HG03354 (cell line): ENCODE measurements around the gene CRADD.
"Not testable (repeated sequence)": the region's sequence is repeated elsewhere in the genome, so short reads cannot be mapped to it uniquely, and the experiment has no call there.

Experiments used
- ATAC-seq: cut with Tn5 transposase; IDR thresholded peaks from one replicate; pipeline ENCODE4 v1.9.1; 2021; ENCODE audit warnings: mild to moderate bottlenecking; ENCODE audit not compliant: unreplicated experiment, poor library complexity, severe bottlenecking

The CRADD gene

GRCh38 chr12:93798279-93799151 lies 121.3 kb downstream of the CRADD start:
- ATAC-seq: no peak

GRCh38 chr12:93801666-93802065 lies 124.5 kb downstream of the CRADD start:
- ATAC-seq: not testable (repeated sequence)

- ATAC-seq: no peak
Measured at GRCh38 chr12:93802293-93802692, 125.1 kb downstream of the CRADD start.

GRCh38 chr12:93802698-93803423 lies 125.7 kb downstream of the CRADD start:
- ATAC-seq: no peak

DNA sequence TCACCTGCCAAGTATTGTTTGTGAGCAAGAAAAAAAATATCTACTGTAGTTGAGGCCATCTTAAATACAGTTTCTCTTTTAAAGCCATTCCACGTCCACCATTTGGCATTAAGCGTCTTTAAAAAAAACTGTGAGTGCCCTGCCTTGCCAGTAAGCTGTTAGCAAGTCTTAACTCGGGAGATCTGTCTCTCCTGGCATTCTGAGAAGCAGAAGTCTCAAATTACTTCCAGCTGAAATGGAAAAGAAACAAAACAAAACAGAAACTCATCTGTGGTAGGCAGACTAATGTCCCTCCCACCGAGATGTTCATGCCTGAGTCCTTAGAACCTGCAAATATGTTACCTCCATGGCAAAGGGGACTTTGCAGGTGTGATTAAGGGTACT lies 126.2 kb downstream of the CRADD start:
- ATAC-seq: no peak

DNA sequence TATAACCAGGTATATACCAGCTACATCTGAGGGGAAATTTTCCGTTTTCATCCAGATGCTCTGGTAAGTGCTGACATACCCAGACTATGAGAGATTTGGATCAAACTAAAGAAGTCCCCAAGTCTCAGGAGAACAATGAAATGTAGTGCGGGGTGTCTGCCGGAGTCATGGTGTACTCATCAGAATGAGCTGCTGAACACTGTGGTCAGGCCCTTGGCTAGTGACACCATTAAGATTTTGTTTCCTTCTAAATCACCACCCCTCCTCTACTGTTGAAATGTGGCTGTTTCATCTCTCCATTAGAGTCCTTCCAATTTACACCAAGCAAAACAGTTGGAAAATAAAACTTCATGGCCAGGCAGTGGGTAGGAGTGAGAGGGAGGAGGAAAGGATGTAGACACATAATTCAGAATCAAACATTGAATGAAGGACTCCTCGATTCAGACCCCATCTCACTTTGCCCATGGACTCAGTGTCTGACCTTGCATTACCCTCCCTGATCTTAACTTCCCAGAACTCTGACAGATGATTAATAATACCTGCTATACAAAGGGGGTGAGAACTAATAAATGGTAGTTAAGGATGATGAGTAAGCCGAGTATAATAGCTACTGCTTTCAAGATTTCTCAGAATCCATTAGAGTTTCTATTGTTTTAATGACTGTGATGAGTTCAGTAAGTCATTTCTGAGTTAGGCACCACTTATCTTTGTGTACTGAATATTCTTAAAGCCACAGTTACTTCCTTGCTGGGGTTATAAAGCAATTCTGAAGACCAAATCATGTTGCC lies 127.4 kb downstream of the CRADD start:
- ATAC-seq: no peak

DNA sequence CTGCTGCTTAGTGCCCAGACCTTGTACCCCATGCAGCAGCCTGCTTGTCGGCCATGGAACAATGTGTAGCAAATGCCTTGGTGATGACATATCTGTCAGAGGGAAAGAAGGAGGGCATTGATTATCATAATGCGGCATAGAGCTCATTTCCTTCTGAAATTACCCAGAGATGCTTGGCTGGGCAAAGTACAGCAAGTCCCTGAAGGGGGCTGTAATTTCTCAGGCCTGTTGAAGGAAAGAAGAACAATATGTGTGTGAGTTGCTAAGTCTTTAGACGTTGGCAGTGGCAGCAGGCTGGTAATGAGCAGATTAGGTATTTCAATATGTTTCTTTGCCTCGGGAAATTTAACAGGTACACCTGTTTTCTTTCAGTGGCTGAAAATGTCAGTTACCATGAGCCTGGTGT lies 128.6 kb downstream of the CRADD start:
- ATAC-seq: no peak

- ATAC-seq: no peak
Measured at GRCh38 chr12:93807354-93807753, 130.2 kb downstream of the CRADD start.

GRCh38 chr12:93808169-93808899 lies 131.2 kb downstream of the CRADD start:
- ATAC-seq: no peak

DNA sequence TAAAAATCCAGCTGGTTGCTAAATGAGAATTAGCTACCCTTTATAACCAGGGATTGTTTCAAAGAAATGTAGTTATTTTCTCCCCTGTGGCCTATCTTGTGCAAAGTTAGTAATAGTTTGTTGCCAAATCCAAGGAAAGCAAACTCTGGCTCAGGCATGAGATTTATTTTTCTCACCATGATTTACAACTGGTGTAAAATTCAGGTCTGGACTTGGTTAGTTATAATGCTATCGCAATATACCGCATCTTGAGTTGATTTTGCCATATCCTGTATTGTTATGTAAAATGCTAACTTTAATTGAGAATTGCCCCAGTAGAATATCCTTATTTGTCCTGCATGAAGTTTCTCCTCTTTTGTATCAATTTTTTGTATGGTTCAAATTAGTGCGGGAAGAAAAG lies 135.5 kb downstream of the CRADD start:
- ATAC-seq: no peak

- no peak for ATAC-seq
Measured at GRCh38 chr12:93813186-93813585, 136.0 kb downstream of the CRADD start.

GRCh38 chr12:93813972-93814821 lies 137.0 kb downstream of the CRADD start:
- no peak for ATAC-seq

DNA sequence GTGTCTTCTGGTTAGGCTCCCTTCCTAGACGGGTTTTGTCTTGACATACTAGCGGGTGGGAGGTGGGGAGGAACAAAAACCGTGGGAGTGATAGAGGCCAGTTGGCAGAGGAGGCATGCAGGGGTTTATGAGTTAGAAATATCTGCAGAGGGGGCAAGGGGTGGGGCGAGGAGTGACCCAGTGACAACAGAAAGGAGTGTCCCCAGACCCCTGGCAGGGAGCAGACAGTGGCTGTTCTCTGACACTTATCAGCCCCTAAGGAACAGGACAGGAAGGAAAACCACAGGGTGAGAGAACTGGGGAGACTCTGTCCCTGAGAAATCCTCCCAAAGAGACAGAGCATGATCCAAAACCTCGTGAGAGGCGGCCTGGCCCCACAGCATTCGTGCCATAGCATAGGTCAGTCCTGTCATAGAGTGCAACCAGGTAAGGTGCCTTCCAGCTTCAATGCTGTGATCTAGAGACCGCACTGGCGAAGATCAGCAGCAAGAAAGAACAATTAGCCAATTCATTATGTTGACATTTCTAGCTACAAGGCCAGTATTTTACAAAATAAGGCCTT lies 141.4 kb downstream of the CRADD start:
- no peak for ATAC-seq

DNA sequence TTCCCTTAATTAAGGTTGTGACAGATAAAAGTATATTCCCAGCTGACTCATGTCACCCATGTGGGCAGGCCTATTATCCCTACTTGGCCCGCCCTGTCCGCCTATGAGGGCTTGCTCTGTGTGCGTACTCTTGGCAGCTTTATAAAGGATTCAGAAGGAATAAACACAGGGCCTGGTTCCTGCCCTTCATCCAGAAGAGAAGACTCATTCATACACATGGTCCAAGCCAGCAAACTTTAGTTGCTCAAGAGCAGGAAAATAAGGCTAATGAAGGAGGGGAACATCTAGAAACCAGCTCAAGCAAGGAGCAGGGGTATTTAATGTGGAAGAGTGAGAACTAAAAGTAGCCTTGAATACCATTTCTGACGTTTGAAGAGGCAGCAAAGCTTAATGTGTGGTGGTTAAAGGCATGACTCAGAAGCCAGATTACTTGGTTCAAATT lies 141.9 kb downstream of the CRADD start:
- no peak for ATAC-seq

- no peak for ATAC-seq
Measured at GRCh38 chr12:93823616-93824391, 146.6 kb downstream of the CRADD start.

GRCh38 chr12:93824514-93825500 lies 147.6 kb downstream of the CRADD start:
- ATAC-seq: no peak

DNA sequence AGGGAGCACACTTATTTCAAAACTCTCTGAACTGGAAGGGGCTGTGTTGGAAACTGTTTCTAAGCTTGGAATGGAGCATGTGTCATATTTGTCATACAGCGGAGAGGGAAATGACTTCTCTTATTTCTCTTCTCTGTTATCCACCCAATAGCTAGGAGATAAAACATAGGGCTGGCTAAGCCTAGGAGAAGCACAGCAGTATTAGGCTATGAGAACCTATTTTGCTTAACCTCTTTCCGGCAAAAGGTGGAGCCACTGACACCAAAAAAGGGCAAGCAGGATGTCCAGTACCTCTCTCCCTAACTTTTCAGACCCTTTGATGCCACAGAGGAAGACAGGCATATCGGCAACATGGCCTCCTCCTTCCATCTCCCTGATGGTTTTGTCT lies 148.3 kb downstream of the CRADD start:
- no peak for ATAC-seq
